PFSK-1 (cell line): ENCODE results near the gene LDB2.

Experiments used
- POLR2AphosphoS5 ChIP-seq: IDR thresholded peaks from 2 replicates; pipeline ENCODE4 v1.6.1; 2012; ENCODE audit warnings: low read depth, mild to moderate bottlenecking, control low read depth, low read length, moderate library complexity
- REST ChIP-seq, 2 experiments: IDR thresholded peaks; 2 replicates each; pipeline versions ENCODE4 v1.6.1 to v1.8.0; 2011 to 2012; ENCODE audit warnings: low read depth in 2 of 2, low read length in 2 of 2, control low read depth in 1 of 2, inconsistent platforms in 1 of 2, mild to moderate bottlenecking in 1 of 2, moderate library complexity in 1 of 2; ENCODE audit not compliant: insufficient read depth in 1 of 2
- SIN3A ChIP-seq: IDR thresholded peaks from 2 replicates; pipeline ENCODE4 v1.6.1; 2012; ENCODE audit warnings: mild to moderate bottlenecking, low read length, moderate library complexity, borderline replicate concordance; ENCODE audit not compliant: insufficient read depth
- TAF1 ChIP-seq: IDR thresholded peaks from 2 replicates; pipeline ENCODE4 v1.6.1; 2012; ENCODE audit warnings: low read length, control low read depth, borderline replicate concordance; ENCODE audit not compliant: insufficient read depth

- TF ChIP-seq TAF1 (no peak), POLR2AphosphoS5 (no peak), SIN3A (no peak), REST (IDR thresholded peaks at IDR 0.05; ENCODE audit: insufficient read depth in 1 of 2, low read depth in 2 of 2, low read length in 2 of 2) (no peak)
Measured at GRCh38 chr4:16853640-16854039, 44.8 kb downstream of the LDB2 start.
